HG03442 (cell line): ENCODE results near the gene RPL34.
"Not testable (repeated sequence)": the region's sequence is repeated elsewhere in the genome, so short reads cannot be mapped to it uniquely, and the experiment has no call there.

Source experiments
- ATAC-seq: cut with Tn5 transposase; IDR thresholded peaks from one replicate; pipeline ENCODE4 v1.9.1; 2021; ENCODE audit warnings: mild to moderate bottlenecking, moderate library complexity; ENCODE audit not compliant: unreplicated experiment

RPL34 gene

DNA sequence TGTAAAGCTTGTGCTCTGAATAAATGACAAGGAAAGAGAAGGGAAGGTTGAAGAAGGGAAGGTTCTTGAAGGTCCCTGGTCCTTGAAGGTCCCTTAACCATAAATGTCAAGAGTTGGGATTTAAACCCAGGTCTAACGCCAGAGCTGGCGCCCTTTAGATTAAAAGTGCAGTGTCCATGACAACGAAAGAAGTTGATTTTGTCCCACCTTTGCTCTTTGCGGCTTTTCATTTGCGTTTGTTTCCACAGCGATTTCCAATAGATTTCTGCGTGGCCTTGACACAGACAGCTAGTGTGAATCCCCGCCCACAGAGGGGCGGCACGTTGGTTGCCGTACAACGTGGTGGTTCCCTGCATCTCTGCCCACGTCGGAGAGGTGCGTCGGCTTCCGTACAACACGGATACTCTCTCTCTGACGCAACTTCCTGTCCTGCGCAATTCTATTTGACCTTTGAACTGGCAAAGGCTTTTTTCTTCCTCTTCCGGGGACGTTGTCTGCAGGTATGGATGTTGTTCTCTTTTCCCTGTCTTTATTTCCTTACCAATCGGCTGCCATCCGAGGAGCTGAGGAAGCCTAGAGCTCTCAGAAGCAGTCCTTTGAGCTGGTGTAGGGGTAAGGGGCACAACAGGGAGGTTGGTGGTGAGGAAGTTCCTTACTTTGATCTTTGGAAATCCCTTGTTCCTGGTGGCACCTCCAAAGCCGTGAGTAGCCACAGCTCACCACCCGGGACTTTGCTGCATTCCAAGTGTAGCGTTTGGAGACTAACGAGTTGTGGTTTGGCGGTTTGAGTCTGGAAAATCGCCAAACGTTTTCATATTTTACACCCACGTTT is at the start of gene RPL34:
Gene RPL34 (plus strand): TSS at position 476 of the 832 bp plus-strand sequence. CDS start 1,384 bp downstream, outside the sequence.
- ATAC-seq = peak; percentile 100

DNA sequence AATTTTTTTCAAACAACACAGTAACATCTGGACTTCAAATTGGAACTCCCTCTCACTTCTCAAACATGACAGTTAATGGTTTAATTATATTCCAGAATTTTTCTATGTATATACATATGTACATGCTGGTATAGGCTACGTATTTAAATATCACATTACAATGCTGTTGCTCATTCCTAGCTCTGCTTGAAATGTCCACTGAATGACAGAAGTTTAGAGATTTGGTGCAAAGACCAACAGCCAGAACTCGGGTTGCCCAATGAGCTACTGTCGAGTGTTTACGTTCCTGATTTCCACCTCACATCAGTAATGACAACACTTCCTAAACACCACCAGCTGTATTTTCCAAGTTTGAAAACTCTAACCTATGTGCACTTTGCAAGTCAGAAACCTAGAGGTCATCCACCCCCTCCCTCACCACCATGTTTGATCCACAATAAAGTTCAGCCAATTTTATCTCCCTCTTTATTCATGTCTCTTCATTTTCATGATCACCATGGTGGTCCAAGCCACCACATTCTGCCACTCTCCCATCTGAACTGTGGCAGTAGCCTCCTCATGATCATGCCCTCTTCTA is 49.3 kb upstream of the RPL34 start:
- ATAC-seq = no peak

DNA sequence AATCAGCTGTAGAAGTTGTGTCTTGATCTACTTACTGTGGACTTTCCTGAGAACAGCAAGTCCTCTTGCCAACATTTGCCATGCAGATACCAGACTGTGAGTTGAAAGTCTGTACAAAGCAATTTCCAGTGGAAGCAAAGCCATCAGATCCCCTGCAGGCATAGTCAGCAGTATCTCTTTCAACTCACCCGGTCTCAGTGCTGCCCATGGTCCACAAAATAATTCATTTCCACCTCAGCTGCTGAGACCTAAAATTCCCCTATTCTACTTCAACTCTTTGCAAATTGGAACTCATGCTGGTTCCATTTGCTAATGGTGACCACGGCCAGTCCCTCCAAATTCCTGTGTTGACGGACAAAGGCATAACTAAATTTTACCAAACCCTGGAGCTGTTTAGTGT is 46.0 kb upstream of the RPL34 start:
- ATAC-seq = no peak

- ATAC-seq = no peak
These were observed 39.3 kb upstream of the RPL34 start for GRCh38 chr4:108581083-108581482.

GRCh38 chr4:108586778-108587177 is 33.6 kb upstream of the RPL34 start:
- ATAC-seq = no peak

GRCh38 chr4:108588878-108589277 is 31.5 kb upstream of the RPL34 start:
- ATAC-seq = no peak

- ATAC-seq = no peak
These were observed 30.4 kb upstream of the RPL34 start for GRCh38 chr4:108589961-108590360.

GRCh38 chr4:108590776-108591175 is 29.6 kb upstream of the RPL34 start:
- no peak for ATAC-seq

DNA sequence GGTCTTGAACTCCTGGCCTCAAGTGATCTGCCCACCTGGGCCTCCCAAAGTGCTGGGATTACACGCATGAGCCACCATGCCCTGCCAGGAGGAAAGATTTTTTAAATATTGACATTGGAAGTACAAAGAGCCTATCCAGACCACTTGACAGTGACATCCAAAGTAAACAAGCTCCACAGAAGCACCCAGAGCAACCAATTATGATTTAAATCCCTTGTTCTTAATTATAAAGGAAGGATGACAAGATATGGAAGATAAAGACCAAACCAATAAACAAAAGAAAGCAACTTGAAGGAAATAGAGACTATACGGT is 27.7 kb upstream of the RPL34 start:
- no peak for ATAC-seq

DNA sequence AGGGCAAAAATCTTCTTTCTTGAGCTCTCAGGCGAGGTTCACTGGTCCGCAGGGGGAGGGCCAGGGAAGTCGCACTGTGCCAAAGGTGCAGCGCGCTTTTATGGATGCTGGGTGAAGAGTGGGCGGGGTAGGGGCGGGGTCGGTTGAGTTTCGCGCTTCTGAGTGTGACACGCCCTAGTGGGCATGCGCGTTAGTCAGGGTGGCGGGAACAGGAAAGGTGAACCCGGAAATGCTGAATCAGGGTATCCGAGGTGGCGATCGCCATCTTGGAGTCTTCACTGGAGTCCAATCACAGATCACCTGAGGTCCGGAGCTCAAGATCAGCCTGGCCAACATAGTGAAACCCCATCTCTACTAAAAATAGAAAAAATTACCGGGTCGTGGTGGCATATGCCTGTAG is 26.1 kb upstream of the RPL34 start:
- not testable (repeated sequence) for ATAC-seq

DNA sequence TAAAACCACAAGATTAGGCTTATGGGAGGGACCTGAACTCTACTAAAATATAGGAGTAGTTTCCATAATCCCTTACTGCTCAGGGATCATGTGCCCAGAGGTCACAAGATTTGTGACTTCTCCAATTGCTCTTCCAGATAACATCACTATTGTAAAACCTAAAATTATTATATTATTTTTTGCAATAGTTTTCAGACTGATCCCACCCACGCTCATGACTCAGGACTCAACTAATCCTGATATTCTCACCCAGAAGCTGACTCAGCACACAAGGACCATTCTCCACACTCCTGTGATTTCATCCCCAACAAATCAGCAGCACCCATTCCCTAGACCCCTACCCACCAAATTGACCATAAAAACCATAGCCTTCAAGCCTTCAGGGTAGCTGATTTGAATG is 24.0 kb upstream of the RPL34 start:
- no peak for ATAC-seq

DNA sequence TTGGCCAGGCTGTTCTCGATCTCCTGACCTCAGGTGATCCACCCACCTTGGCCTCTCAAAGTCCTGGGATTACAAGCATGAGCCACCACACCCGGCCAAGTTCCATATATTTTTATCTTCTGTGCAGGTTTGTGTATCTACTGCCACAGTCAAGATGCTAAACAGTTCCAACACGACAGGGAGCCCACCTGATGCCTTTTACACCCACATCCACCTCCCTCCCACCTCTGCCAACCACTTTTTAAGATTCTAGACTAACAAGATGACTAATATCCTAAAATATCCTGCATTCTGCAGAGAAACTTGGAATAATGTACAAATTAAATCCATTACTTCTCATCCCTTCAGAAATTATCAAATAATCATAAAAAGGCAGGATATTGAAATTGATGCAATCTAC is 19.3 kb upstream of the RPL34 start:
- ATAC-seq = no peak

DNA sequence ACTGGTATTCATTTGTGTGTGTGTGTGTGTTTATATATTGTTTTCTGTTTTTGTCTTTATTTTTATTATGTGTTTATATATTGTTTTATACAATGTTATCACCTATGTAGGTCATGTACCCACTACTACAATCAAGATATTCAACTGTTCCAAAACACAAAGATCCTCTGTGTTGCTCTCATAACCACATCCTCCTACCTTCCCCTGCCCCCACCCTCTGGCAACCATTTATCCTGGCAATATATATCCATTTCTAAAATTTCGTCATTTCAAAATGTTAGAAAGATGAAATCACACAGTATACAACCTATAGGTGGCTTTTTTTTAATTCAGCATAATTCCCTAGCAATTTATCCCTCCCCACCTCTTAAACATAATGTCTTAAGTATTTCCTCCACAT is 18.8 kb upstream of the RPL34 start:
- ATAC-seq = no peak

DNA sequence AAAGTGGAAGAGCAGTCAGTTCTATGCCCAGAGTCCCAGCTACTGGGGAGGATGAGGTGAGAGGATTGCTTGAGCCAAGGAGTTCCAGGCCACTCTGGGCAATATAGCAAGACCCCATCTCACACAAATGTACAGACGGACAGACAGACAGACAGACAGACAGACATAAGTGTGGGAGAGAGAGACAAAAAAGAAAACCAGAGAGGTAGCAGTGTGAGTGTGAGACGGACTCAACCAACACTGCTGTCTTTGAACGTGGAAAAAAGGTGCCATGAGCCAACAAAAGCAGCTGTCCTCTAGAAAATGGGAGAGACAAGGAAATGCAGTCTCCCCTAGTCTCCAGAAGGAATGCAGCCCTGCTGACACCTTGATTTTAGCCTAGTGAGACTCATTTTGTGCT is 18.2 kb upstream of the RPL34 start:
- no peak for ATAC-seq

DNA sequence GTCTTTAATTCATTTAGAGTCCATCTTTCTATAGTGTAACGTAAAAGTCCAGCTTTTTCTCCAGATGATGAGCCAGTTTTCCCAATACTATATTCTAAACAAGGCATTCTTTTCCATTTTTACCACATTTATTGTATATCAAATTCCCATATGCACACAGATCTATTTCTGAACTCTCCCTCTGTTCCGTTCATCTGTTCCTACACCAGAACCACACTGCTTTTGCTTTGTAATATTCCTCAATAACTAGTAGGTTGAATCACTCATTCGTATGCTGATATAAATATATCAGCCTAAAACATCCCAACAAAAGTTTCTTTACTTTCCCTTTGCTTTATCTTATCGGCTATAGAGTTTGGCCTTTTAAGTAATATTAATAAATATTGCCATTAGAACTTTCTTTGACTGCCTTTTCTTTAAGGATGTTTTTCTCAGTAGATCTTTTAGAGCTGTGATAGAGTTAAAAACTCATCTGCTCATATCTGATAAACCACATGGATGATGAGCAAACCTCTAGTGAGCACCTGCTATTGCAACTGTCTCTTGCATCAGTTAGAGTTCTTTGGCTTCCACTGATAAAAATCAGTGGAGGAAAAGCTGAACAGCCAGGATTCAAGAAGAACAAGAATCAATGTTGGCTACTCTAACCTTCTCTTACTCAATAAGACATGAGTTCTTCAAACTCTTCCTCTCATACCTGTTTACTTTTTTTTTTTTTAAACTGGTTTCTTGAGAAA is 13.1 kb upstream of the RPL34 start:
- no peak for ATAC-seq

DNA sequence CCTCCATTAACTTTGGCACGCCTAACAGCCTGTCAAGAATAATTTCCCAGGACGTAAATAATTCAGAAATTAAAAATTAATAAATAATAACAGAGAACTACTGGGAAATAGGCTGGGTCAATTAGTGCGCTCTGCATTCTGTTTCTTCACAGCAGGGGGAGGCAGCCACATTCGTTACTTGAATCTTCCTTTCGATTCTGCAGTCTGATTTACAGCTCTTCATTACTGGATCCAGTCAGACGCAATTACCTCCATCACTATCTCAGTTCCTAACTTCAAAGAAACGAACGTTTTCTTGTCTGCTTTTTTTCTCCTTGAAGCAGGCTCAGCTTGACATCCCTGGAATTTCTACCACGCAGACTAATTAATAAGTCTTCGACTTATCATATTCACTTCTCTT is 9.0 kb upstream of the RPL34 start:
- no peak for ATAC-seq

DNA sequence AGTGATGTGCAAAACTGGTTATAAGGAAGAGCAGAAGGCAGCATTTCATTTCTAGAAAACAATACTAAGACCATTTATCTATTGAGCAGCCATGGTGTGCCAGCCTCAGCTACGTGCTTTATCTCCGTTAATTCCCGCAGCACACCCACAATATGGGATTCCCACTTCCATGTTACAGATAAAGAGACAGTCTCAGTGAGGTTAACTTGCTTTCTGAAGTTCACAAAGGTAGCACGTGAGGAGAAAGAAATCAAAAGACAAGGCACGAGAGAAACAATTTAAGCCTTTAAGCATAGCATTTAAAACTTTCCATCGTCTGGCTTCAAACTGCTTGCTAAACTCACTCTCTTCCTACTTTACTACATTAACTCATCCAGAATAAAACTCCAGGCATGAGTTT is 8.0 kb upstream of the RPL34 start:
- ATAC-seq = no peak

DNA sequence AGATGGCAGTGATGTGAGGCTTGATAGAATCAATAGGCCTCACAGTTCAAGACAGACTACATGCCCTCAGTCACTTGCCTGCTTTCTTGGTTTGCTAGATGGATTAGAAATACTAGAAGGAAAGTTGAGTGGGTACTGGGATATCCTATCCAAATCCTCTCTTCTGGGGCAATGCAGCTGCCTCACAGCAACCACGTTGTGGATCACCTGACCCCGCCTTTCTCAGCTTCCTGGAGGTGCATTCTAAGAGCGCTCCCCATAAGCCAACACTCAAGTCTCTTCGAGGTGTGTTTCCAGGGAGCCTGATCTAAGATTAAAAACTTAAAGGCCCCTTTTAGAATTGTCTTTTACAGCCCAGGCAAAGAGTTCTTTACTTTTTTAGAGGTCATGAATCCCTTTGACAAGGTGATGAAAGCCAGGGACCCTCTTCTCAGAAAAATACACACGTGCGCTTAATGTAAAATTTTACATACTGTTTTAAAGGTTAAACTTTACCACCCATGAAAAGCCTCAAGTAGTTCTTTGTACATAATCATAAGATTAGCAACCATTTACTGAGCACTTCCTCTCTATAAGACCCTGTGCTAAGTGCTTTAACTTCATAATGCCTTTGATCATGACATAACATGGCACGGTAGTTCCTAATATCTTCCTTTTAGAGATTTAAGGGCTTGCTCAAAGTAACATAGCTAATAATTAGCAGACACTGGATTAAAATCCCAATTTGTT is 840 bp upstream of the RPL34 start:
- peak; percentile 4 for ATAC-seq

- ATAC-seq = no peak
These were observed 843 bp downstream of the RPL34 start for GRCh38 chr4:108620933-108621905.

GRCh38 chr4:108622022-108622421 is 1.6 kb downstream of the RPL34 start:
- no peak for ATAC-seq
